H9 (cell line): ENCODE results near the gene BLTP3B. TPM values are rescaled to one million over a fixed set of nuclear protein-coding genes. Genes with fewer than 3 reads are reported as not detected.

Experiments
- DNase-seq: peaks from one replicate; pipeline ENCODE4 v3.0.0-alpha.2; 2017
- H2AFZ ChIP-seq: one replicate; pipeline ENCODE4 v1.6.1; 2013; ENCODE audit warnings: mild to moderate bottlenecking, low read length, control low read depth, moderate library complexity
- H2AK5ac ChIP-seq: 2 replicates; pipeline ENCODE4 v1.6.1; 2013; ENCODE audit warnings: low read length, control low read depth, mixed read lengths; ENCODE audit not compliant: insufficient read length
- H2BK120ac ChIP-seq: one replicate; pipeline ENCODE4 v1.6.1; 2013; ENCODE audit warnings: low read depth, mild to moderate bottlenecking, low read length, control low read depth, inconsistent platforms; ENCODE audit not compliant: poor library complexity, severe bottlenecking
- H2BK12ac ChIP-seq: 2 replicates; pipeline ENCODE4 v1.6.1; 2013; ENCODE audit warnings: low read length, control low read depth, mixed read lengths, low read depth; ENCODE audit not compliant: insufficient read length
- H2BK15ac ChIP-seq: 2 replicates; pipeline ENCODE4 v1.6.1; 2013; ENCODE audit warnings: low read depth, low read length, control low read depth
- H2BK20ac ChIP-seq: one replicate; pipeline ENCODE4 v1.6.1; 2013; ENCODE audit warnings: low read depth, mild to moderate bottlenecking, low read length, control low read depth, inconsistent platforms; ENCODE audit not compliant: poor library complexity, severe bottlenecking
- H2BK5ac ChIP-seq: 2 replicates; pipeline ENCODE4 v1.6.1; 2013; ENCODE audit warnings: low read length, control low read depth, mixed read lengths; ENCODE audit not compliant: insufficient read length
- H3K14ac ChIP-seq: 2 replicates; pipeline ENCODE4 v1.6.1; 2013; ENCODE audit warnings: low read length, control low read depth; ENCODE audit not compliant: insufficient read depth
- H3K18ac ChIP-seq: 2 replicates; pipeline ENCODE4 v1.6.1; 2013; ENCODE audit warnings: low read depth, mild to moderate bottlenecking, mixed read lengths, low read length, control low read depth; ENCODE audit not compliant: insufficient read length
- H3K23ac ChIP-seq: 2 replicates; pipeline ENCODE4 v1.6.1; 2013; ENCODE audit warnings: low read length, control low read depth, mixed read lengths, low read depth; ENCODE audit not compliant: insufficient read length
- H3K23me2 ChIP-seq: 2 replicates; pipeline ENCODE4 v1.6.1; 2013; ENCODE audit warnings: low read depth, mild to moderate bottlenecking, mixed read lengths, low read length, control low read depth; ENCODE audit not compliant: insufficient read length, poor library complexity, severe bottlenecking
- H3K27ac ChIP-seq: 2 replicates; pipeline ENCODE4 v1.5.1; 2013; ENCODE audit warnings: low read length, control low read depth, mixed read lengths, low read depth; ENCODE audit not compliant: insufficient read length
- H3K27me3 ChIP-seq: 2 replicates; pipeline ENCODE4 v1.6.1; 2013; ENCODE audit warnings: low read length, control low read depth, inconsistent platforms; ENCODE audit not compliant: insufficient read depth
- H3K4ac ChIP-seq: 2 replicates; pipeline ENCODE4 v1.6.1; 2013; ENCODE audit warnings: low read depth, mild to moderate bottlenecking, control low read depth, inconsistent platforms, low read length, moderate library complexity
- H3K4me1 ChIP-seq: 2 replicates; pipeline ENCODE4 v1.6.1; 2013; ENCODE audit warnings: low read length, control low read depth, inconsistent platforms; ENCODE audit not compliant: insufficient read depth
- H3K4me2 ChIP-seq: 2 replicates; pipeline ENCODE4 v1.6.1; 2013; ENCODE audit warnings: low read length, control low read depth, mixed read lengths; ENCODE audit not compliant: insufficient read length, insufficient read depth
- H3K56ac ChIP-seq: 2 replicates; pipeline ENCODE4 v1.6.1; 2013; ENCODE audit warnings: low read depth, mild to moderate bottlenecking, mixed read lengths, low read length, control low read depth; ENCODE audit not compliant: insufficient read length
- H3K79me1 ChIP-seq: 2 replicates; pipeline ENCODE4 v1.6.1; 2013; ENCODE audit warnings: low read depth, mild to moderate bottlenecking, moderate library complexity, low read length, control low read depth, inconsistent platforms; ENCODE audit not compliant: insufficient read depth, poor library complexity, severe bottlenecking
- H3K79me2 ChIP-seq: 2 replicates; pipeline ENCODE4 v1.6.1; 2013; ENCODE audit warnings: low read length, control low read depth, inconsistent platforms; ENCODE audit not compliant: insufficient read depth
- H3K9ac ChIP-seq: 2 replicates; pipeline ENCODE4 v1.6.1; 2013; ENCODE audit warnings: low read length, control low read depth, mixed read lengths; ENCODE audit not compliant: insufficient read length; ENCODE audit errors: extremely low read depth
- H3K9me3 ChIP-seq: one replicate; pipeline ENCODE4 v1.6.1; 2013; ENCODE audit warnings: low read depth, low read length, inconsistent platforms; ENCODE audit not compliant: control insufficient read depth
- H3T11ph ChIP-seq: one replicate; pipeline ENCODE4 v1.6.1; 2013; ENCODE audit warnings: mild to moderate bottlenecking, low read length, control low read depth, inconsistent platforms
- H4K20me1 ChIP-seq: one replicate; pipeline ENCODE4 v1.6.1; 2013; ENCODE audit not compliant: control insufficient read depth, insufficient read length, insufficient read depth
- H4K5ac ChIP-seq: 2 replicates; pipeline ENCODE4 v1.6.1; 2013; ENCODE audit warnings: low read depth, mild to moderate bottlenecking, mixed read lengths, low read length, control low read depth; ENCODE audit not compliant: insufficient read length
- H4K8ac ChIP-seq: replicated peaks from 2 replicates; pipeline ENCODE4 v1.6.1; 2013; ENCODE audit warnings: low read length, control low read depth, mixed read lengths, low read depth; ENCODE audit not compliant: insufficient read length
- H4K91ac ChIP-seq: 2 replicates; pipeline ENCODE4 v1.6.1; 2013; ENCODE audit warnings: low read depth, mild to moderate bottlenecking, moderate library complexity, mixed read lengths, low read length, control low read depth; ENCODE audit not compliant: insufficient read length
- H3K27ac Mint-ChIP-seq, 3 experiments: 2 replicates in 2 of 3; 3 replicates in 1 of 3; pipeline ENCODE4 v1.8.0; 2020 to 2021; ENCODE audit warnings: mixed read lengths in 3 of 3, mild to moderate bottlenecking in 1 of 3, moderate library complexity in 1 of 3
- H3K27me3 Mint-ChIP-seq: 2 replicates; pipeline ENCODE4 v1.8.0; 2021; ENCODE audit warnings: low read depth, mild to moderate bottlenecking, moderate library complexity, mixed read lengths
- H3K36me3 Mint-ChIP-seq, 3 experiments: 2 replicates in 2 of 3; 3 replicates in 1 of 3; pipeline ENCODE4 v1.8.0; 2020 to 2021; ENCODE audit warnings: low read depth in 3 of 3, mixed read lengths in 3 of 3; ENCODE audit not compliant: insufficient read depth in 1 of 3
- H3K4me1 Mint-ChIP-seq, 2 experiments: 2 replicates each; pipeline ENCODE4 v1.8.0; 2020; ENCODE audit warnings: mixed read lengths in 2 of 2
- H3K4me3 Mint-ChIP-seq, 2 experiments: 2 replicates in 1 of 2; 3 replicates in 1 of 2; pipeline ENCODE4 v1.8.0; 2020 to 2021; ENCODE audit warnings: mild to moderate bottlenecking in 2 of 2, mixed read lengths in 2 of 2, moderate library complexity in 1 of 2
- H3K9me3 Mint-ChIP-seq, 2 experiments: 2 replicates in 1 of 2; 3 replicates in 1 of 2; pipeline ENCODE4 v1.8.0; 2020; ENCODE audit warnings: mild to moderate bottlenecking in 2 of 2, mixed read lengths in 2 of 2, moderate library complexity in 1 of 2
- CTCF ChIP-seq: fragments of 200-600 bp; sonication (generic); conservative IDR thresholded peaks from 3 replicates; pipeline ENCODE4 v1.8.0; 2021; ENCODE audit warnings: antibody characterized with exemption, mild to moderate bottlenecking
- WGBS: extraction: QIAGEN DNeasy Blood & Tissue Kit; methylation state at CpG from one replicate; pipeline ENCODE4 v1.1.7; 2013; ENCODE audit warnings: missing lambda C conversion rate, low lambda C conversion rate, mixed read lengths; ENCODE audit not compliant: insufficient read length; ENCODE audit errors: extremely low coverage; 5-methylcytosine and 5-hydroxymethylcytosine counted together
- total RNA-seq: library from RNA; stranded (reverse); gene quantifications from 2 replicates; pipeline ENCODE4 v1.2.1, GENCODE V29; 2021

The BLTP3B gene
- total RNA-seq, 1 experiment from 2014 or later = 20.7 TPM

DNA sequence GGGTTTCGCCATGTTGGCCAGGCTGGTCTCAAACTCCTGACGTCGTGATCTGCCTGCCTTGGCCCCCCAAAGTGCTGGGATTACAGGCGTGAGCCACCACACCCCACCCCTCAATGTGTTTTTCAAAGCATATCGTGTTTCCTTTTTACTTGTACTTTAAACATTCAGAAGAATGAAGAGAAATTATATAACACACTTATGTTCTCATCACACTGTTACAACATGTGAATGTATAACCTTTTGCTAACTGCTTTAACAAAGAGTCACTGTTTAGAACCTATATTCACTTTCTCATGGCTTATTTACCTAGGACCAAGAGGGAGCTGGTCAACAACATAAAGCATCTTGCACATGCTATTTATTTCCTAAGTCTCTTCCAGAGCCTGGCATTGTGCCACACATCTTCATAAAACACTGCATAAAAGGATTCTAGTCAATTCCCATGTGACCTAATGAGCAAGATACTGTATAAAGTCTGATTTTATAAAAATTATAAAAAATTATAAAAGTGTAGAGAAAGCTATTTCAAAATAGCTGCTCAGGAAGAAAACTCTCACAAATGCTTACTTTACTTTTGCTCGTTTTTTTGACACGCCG lies 42.0 kb upstream of the BLTP3B start:
- Histone ChIP-seq H4K5ac (no peak overlapping the region), H2BK12ac (no peak overlapping the region), H3T11ph (no peak overlapping the region), H3K56ac (no peak overlapping the region), H3K23ac (no peak overlapping the region), H3K27me3 (no peaks in the 10 kb centered on the region), H3K79me2 (no peaks in the 10 kb centered on the region), H3K9ac (no peak overlapping the region), H3K23me2 (no peaks in the 10 kb centered on the region), H3K4ac (no peak overlapping the region), H4K20me1 (no peaks in the 10 kb centered on the region), H3K4me1 (no peaks in the 10 kb centered on the region), H3K79me1 (no peaks in the 10 kb centered on the region), H2BK20ac (no peak overlapping the region), H2AK5ac (no peak overlapping the region), H3K4me2 (no peak overlapping the region), H3K9me3 (no peaks in the 10 kb centered on the region), H3K18ac (no peak overlapping the region), H4K91ac (no peak overlapping the region), H3K27ac (no peak overlapping the region), H2BK15ac (no peak overlapping the region), H2AFZ (no peak overlapping the region), H4K8ac (no peak overlapping the region), H2BK5ac (no peak overlapping the region), H2BK120ac (no peak overlapping the region), H3K14ac (no peak overlapping the region)
- Mint-ChIP-seq H3K4me1 (peaks cover 7 to 9% of the 10 kb centered on the region in 2 experiments), H3K9me3 (no peaks in the 10 kb centered on the region), H3K27me3 (no peaks in the 10 kb centered on the region), H3K36me3 (peaks cover 11 to 17% (median 16%) of the 10 kb centered on the region in 3 experiments), H3K4me3 (no peak overlapping the region), H3K27ac (no peak overlapping the region; a peak in 2 of 7 replicates)
- WGBS = no CpG with 5 or more reads among the region's 8 CpGs
- no peak for TF ChIP-seq CTCF
- no peak for DNase-seq
